HepG2 (cell line): ENCODE data around the gene CNTN5. TPM values are rescaled to one million over a fixed set of nuclear protein-coding genes. Genes with fewer than 3 reads are reported as not detected.

Experiments
- ATAC-seq: fragments of 200-7000 bp; cut with Tn5 transposase; 3 replicates; pipeline ENCODE4 v1.9.1; 2020; ENCODE audit warnings: mild to moderate bottlenecking, moderate library complexity
- BruUV-seq: library from RNA; stranded (reverse); fragments of 400-500 nt; replicated peaks from 2 replicates; lab custom pipeline; 2021; lab: Mats Ljungman, UMichigan
- CTCF ChIA-PET: fragments of 300-600 bp; formaldehyde crosslinking; extraction: SDS; loops from one replicate; lab custom pipeline; 2021; ENCODE audit warnings: low total read pairs, inconsistent platforms, low intra/inter-chr PET ratio; lab: Yijun Ruan, JAX
- POLR2A ChIA-PET: fragments of 350-600 bp; sonication (Branson Sonifier 250); formaldehyde crosslinking; loops from one replicate; lab custom pipeline; 2020; ENCODE audit warnings: antibody characterized with exemption, inconsistent platforms; lab: Yijun Ruan, JAX
- DNase-seq: peaks from one replicate; pipeline ENCODE4 v3.0.0-alpha.2; 2015; ENCODE audit warnings: low spot score
- FAIRE-seq: peaks from 3 replicates; lab custom pipeline; 2011; peaks lifted over from hg19 to GRCh38; lab: Jason Lieb, UNC
- H2AFZ ChIP-seq: one replicate; pipeline ENCODE4 v1.6.1; 2011; ENCODE audit warnings: low read length, inconsistent platforms
- H3K27ac ChIP-seq: fragments of 300-600 bp; 3 replicates; pipeline ENCODE4 v1.8.0; 2011; ENCODE audit warnings: mixed run types, mild to moderate bottlenecking, mixed read lengths, low read length, inconsistent platforms; ENCODE audit not compliant: insufficient read depth; ENCODE audit errors: extremely low read length
- H3K27me3 ChIP-seq, 2 experiments: fragments of 200-600 bp in 1 of 2; 2 replicates in 1 of 2; 3 replicates in 1 of 2; pipeline versions ENCODE4 v1.6.0 to v1.8.0; 2011; ENCODE audit warnings: low read length in 2 of 2, mild to moderate bottlenecking in 2 of 2, moderate library complexity in 2 of 2, inconsistent platforms in 1 of 2; ENCODE audit not compliant: insufficient read depth in 2 of 2, control insufficient read depth in 1 of 2
- H3K36me3 ChIP-seq, 2 experiments: fragments of 200-600 bp in 1 of 2; replicated peaks in 1 of 2; 2 replicates in 1 of 2; 3 replicates in 1 of 2; pipeline versions ENCODE4 v1.5.1 to v1.8.0; 2011; ENCODE audit warnings: low read length in 2 of 2, inconsistent platforms in 1 of 2; ENCODE audit not compliant: insufficient read depth in 2 of 2, control insufficient read depth in 1 of 2
- H3K4me1 ChIP-seq: 2 replicates; pipeline ENCODE4 v1.5.1; 2012; ENCODE audit warnings: low read length, inconsistent platforms; ENCODE audit not compliant: insufficient read depth
- H3K4me2 ChIP-seq: 2 replicates; pipeline ENCODE4 v1.6.0; 2011; ENCODE audit warnings: low read depth, low read length, inconsistent platforms
- H3K4me3 ChIP-seq, 3 experiments: fragments of 200-600 bp in 1 of 3; sonication (generic), shearing (Covaris generic) in 1 of 3; replicated peaks in 1 of 3; 2 replicates each; pipeline ENCODE4 v1.5.1; 2011 to 2016; ENCODE audit warnings: low read length in 3 of 3, inconsistent platforms in 2 of 3, low read depth in 2 of 3, mild to moderate bottlenecking in 2 of 3, control low read depth in 1 of 3, mixed read lengths in 1 of 3; ENCODE audit not compliant: insufficient read depth in 1 of 3
- H3K79me2 ChIP-seq: one replicate; pipeline ENCODE4 v1.6.1; 2011; ENCODE audit warnings: low read length, inconsistent platforms; ENCODE audit not compliant: insufficient read depth
- H3K9ac ChIP-seq: 2 replicates; pipeline ENCODE4 v1.6.0; 2011; ENCODE audit warnings: mild to moderate bottlenecking, low read depth, low read length, inconsistent platforms; ENCODE audit not compliant: insufficient read depth
- H3K9me3 ChIP-seq: 2 replicates; pipeline ENCODE4 v1.5.1; 2012; ENCODE audit warnings: mild to moderate bottlenecking, low read length
- H4K20me1 ChIP-seq: 2 replicates; pipeline ENCODE4 v1.6.0; 2011; ENCODE audit warnings: inconsistent platforms, mild to moderate bottlenecking, low read length, moderate library complexity; ENCODE audit not compliant: insufficient read depth
- KDM3A ChIP-seq: IDR thresholded peaks from 2 replicates; pipeline ENCODE4 v1.6.1; 2018; ENCODE audit warnings: low read depth, missing compliant biosample characterization
- REL ChIP-seq: sonication (generic); formaldehyde crosslinking; conservative IDR thresholded peaks from 2 replicates; pipeline ENCODE4 v1.8.0; 2022; ENCODE audit warnings: mild to moderate bottlenecking, missing genetic modification reagents, moderate library complexity
- ZFP62 ChIP-seq: sonication (generic); formaldehyde crosslinking; IDR thresholded peaks from 2 replicates; pipeline ENCODE4 v1.4.0; 2020; ENCODE audit warnings: missing genetic modification reagents
- ZNF660 ChIP-seq: sonication (generic); formaldehyde crosslinking; IDR thresholded peaks from 2 replicates; pipeline ENCODE4 v1.5.1; 2020; ENCODE audit warnings: mild to moderate bottlenecking, low read depth, missing genetic modification reagents, borderline replicate concordance
- WGBS: methylation state at CpG from one replicate; pipeline ENCODE4 v1.1.6; 2017; ENCODE audit warnings: low lambda C conversion rate; 5-methylcytosine and 5-hydroxymethylcytosine counted together
- in situ Hi-C: cut with HindIII; loops from 2 replicates; pipeline ENCODE4 v1.10.0; 2017; ENCODE audit warnings: low pct_unique_long_range_greater_than_20kb; ENCODE audit not compliant: extremely low pct_ligation_motif_present
- intact Hi-C: fragments of 100-400 bp; cut with micrococcal nuclease; formaldehyde crosslinking; loops from one replicate; pipeline ENCODE4 v1.10.0; 2022; ENCODE audit not compliant: unreplicated experiment
- polyA plus RNA-seq, 8 experiments: library from polyadenylated mRNA; depleted of rRNA in 3 of 8; stranded (reverse) in 7 of 8; unstranded in 1 of 8; fragments of >200 nt; fragmentation: Illumina TruSeq in 4 of 8; extraction: Trizol in 4 of 8; gene quantifications; 2 replicates each; pipeline versions ENCODE4 v1.2.1 to v1.2.3, GENCODE V29; 2011 to 2016; ENCODE audit warnings: low read depth in 4 of 8, missing spikeins in 1 of 8, mixed read lengths in 1 of 8; ENCODE audit not compliant: insufficient read depth in 1 of 8
- total RNA-seq, 5 experiments: library from RNA; depleted of rRNA; stranded (reverse); fragments of >200 nt; fragmentation: Illumina TruSeq; extraction: Trizol; gene quantifications; 2 replicates each; pipeline ENCODE4 v1.2.3, GENCODE V29; 2016; ENCODE audit warnings: low read depth in 1 of 5
- TF ChIP-seq, protein P1 (sequence below): sonication (generic); formaldehyde crosslinking; IDR thresholded peaks from 2 replicates; pipeline ENCODE4 v1.8.1; 2023; ENCODE audit warnings: mild to moderate bottlenecking, missing genetic modification reagents
- TF ChIP-seq, protein P2 (sequence below): sonication (generic); formaldehyde crosslinking; IDR thresholded peaks from 2 replicates; pipeline ENCODE4 v1.4.0; 2020; ENCODE audit warnings: missing genetic modification reagents, low read depth, mild to moderate bottlenecking, borderline replicate concordance

CNTN5 gene
- total and polyA plus RNA-seq, 2 of the 13 experiments (the other 11 are each of a cell fraction or from before 2014, with no cell fraction given): not detected

DNA sequence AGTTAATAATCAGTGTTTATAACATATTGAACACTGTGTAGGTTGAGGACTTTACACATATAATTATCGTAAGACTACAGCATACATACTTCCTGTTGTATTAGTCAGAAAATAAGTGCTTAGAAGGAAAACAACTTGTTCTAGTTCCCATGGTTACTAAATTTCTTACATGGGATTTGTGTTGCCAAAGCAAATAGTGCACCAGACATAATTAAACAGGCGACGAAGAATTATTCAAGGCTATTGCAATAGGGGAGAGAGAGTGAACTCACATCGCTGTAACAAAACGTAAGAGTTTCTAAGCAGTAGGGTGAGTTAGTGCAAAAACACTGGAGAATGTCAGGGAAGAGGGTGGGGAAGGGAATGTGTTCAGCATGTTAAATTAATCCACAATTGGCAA lies 347.8 kb downstream of the CNTN5 start:
- no peak overlapping the region for H2AFZ ChIP-seq
- no peak overlapping the region for H3K27ac ChIP-seq
- ATAC-seq (no peak), DNase-seq (no peak), FAIRE-seq (no peak)
- no TSS peak for BruUV-seq
- no peaks in the 10 kb centered on the region for H3K36me3 ChIP-seq
- H3K79me2 ChIP-seq: no peaks in the 10 kb centered on the region
- no peak overlapping the region for H3K4me3 ChIP-seq
- no peaks in the 10 kb centered on the region for H3K27me3 ChIP-seq
- CTCF ChIA-PET: no interaction called here
- in situ Hi-C loops: no loop called here
- POLR2A ChIA-PET: no interaction called here
- H3K4me1 ChIP-seq: no peaks in the 10 kb centered on the region
- H4K20me1 ChIP-seq: no peaks in the 10 kb centered on the region
- H3K4me2 ChIP-seq: no peak overlapping the region
- no peak overlapping the region for H3K9ac ChIP-seq
- WGBS: 29% methylated on average over 5 of the region's 5 CpGs
- intact Hi-C loops: no loop called here
- H3K9me3 ChIP-seq: no peaks in the 10 kb centered on the region
- TF ChIP-seq ZFP62 (CRISPR knock-in tag): no peak
- TF ChIP-seq, protein P1, sequence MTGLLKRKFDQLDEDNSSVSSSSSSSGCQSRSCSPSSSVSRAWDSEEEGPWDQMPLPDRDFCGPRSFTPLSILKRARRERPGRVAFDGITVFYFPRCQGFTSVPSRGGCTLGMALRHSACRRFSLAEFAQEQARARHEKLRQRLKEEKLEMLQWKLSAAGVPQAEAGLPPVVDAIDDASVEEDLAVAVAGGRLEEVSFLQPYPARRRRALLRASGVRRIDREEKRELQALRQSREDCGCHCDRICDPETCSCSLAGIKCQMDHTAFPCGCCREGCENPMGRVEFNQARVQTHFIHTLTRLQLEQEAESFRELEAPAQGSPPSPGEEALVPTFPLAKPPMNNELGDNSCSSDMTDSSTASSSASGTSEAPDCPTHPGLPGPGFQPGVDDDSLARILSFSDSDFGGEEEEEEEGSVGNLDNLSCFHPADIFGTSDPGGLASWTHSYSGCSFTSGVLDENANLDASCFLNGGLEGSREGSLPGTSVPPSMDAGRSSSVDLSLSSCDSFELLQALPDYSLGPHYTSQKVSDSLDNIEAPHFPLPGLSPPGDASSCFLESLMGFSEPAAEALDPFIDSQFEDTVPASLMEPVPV (CRISPR knock-in tag): no peak
- TF ChIP-seq, protein P2, sequence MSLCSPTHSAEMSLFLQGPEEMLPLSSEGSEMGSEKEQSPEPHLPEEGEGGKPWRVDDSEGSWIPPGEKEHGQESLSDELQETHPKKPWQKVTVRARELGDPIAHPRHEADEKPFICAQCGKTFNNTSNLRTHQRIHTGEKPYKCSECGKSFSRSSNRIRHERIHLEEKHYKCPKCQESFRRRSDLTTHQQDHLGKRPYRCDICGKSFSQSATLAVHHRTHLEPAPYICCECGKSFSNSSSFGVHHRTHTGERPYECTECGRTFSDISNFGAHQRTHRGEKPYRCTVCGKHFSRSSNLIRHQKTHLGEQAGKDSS: no peak
- TF ChIP-seq KDM3A (CRISPR knock-in tag): no peak
- TF ChIP-seq, all 625 proteins: peak for 0

DNA sequence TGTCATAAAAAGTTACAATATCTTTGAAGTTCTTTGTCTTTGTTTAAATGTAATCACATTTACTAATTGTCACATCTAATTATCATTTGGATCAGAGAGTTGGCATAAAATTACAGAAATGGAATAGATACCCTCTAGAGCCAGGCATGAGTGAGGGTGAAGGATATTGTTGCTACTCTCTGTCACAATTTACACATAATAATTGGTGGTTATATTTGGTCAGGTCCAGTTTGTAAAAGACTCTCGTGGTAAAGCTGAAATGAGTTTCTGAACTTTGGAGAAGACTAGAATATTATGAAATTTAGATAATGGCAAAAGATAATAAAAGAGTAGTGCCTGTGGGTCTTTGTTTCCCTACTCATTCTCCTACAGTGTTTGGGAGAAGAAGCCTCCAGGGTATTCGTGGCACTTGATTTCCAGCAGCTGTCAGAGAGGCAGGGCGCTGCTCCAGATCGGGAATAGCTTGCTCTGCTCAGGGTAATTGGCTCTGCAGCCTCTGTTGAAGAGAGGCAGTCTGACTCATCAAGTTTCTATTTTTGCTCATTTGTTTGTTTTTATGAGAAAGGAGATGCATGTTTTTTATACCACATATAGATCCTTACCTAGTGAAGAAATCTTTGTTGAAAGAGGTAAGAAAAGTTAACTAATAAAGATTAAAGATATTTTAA lies 349.9 kb downstream of the CNTN5 start:
- Histone ChIP-seq H3K79me2 (no peaks in the 10 kb centered on the region), H4K20me1 (no peaks in the 10 kb centered on the region), H3K36me3 (no peaks in the 10 kb centered on the region), H3K4me3 (no peak overlapping the region), H3K4me2 (no peak overlapping the region), H3K9ac (no peak overlapping the region), H3K27me3 (no peaks in the 10 kb centered on the region), H3K9me3 (no peaks in the 10 kb centered on the region), H3K4me1 (no peaks in the 10 kb centered on the region), H2AFZ (no peak overlapping the region), H3K27ac (no peak overlapping the region)
- 6% methylated on average over 4 of the region's 4 CpGs for WGBS
- no peak for DNase-seq
- ChIA-PET CTCF (no interaction called here), POLR2A (no interaction called here)
- no peak for TF ChIP-seq ZNF660 (CRISPR knock-in tag)
- no peak for TF ChIP-seq REL (CRISPR knock-in tag)
- no peak for FAIRE-seq
- intact Hi-C loops (no loop called here), in situ Hi-C loops (no loop called here)
- no peak for ATAC-seq
- no TSS peak for BruUV-seq
